ENCODE measurements around the gene RALGAPA2. TPM values are rescaled to one million over a fixed set of nuclear protein-coding genes. Genes with fewer than 3 reads are reported as not detected.

Gene RALGAPA2
- total RNA-seq, 1 experiment from 2014 or later: 10.8 TPM

GRCh38 chr20:20568604-20569205 lies 143.7 kb downstream of the RALGAPA2 start:
- BruUV-seq (replicated peaks): no TSS peak
- Histone ChIP-seq H3K4me2 (ENCODE audit: low read length) (no peak overlapping the region), H3K79me2 (ENCODE audit: insufficient read depth, low read length) (no peaks in the 10 kb centered on the region), H4K20me1 (ENCODE audit: insufficient read depth) (no peaks in the 10 kb centered on the region), H3K27ac (ENCODE audit: low read depth, low read length) (no peak overlapping the region), H3K36me3 (ENCODE audit: control insufficient read depth in 1 of 2, insufficient read depth in 2 of 2, low read length in 2 of 2) (no peaks in the 10 kb centered on the region), H2AFZ (ENCODE audit: low read depth, low read length, poor library complexity, severe bottlenecking) (no peak overlapping the region), H3K9me3 (ENCODE audit: control insufficient read depth in 1 of 2, insufficient read depth in 1 of 2, low read depth in 1 of 2, low read length in 2 of 2) (no peaks in the 10 kb centered on the region), H3K4me1 (ENCODE audit: control insufficient read depth in 1 of 2, insufficient read depth in 2 of 2, low read length in 2 of 2) (no peaks in the 10 kb centered on the region), H3K9me2 (ENCODE audit: insufficient read depth) (no peaks in the 10 kb centered on the region), H3K9ac (ENCODE audit: low read length) (no peak overlapping the region), H3K27me3 (ENCODE audit: insufficient read depth, low read length) (no peaks in the 10 kb centered on the region), H3K4me3 (replicated peaks in 1 of 2; ENCODE audit: low read depth in 1 of 2, low read length in 2 of 2) (no peak overlapping the region)
- no peak for DNase-seq (ENCODE audit: low read depth, low spot score)
- intact Hi-C loops (cut with micrococcal nuclease): loop anchor here (1.0 to 10.0 kb wide), 4 partner anchors 208 to 784 kb away; no protein-coding TSS in a partner anchor
- POLR2A ChIA-PET: no interaction called here
- RAD21 ChIA-PET (ENCODE audit: low non-redundant PET in 1 of 2, low total read pairs in 2 of 2, uncharacterized antibody in 2 of 2, unreplicated experiment in 2 of 2): no interaction called here
- ATAC-seq: no peak
- CTCF ChIA-PET: interaction anchor here (1.0 to 1.5 kb wide), 2 partner anchors 10 to 438 kb away, joined by 3 to 4 read pairs; no protein-coding TSS in a partner anchor
- TF ChIP-seq EZH2phosphoT487 (IDR thresholded peaks at IDR 0.05; ENCODE audit: borderline replicate concordance) (no peak), TCF7L2 (IDR thresholded peaks at IDR 0.05; ENCODE audit: borderline replicate concordance, extremely low read depth, insufficient read depth, insufficient read length) (no peak), RAD21 (IDR thresholded peaks at IDR 0.05; ENCODE audit: low read depth) (peak; percentile 81), POLR2AphosphoS5 (IDR thresholded peaks at IDR 0.05; ENCODE audit: low read depth, low read length) (no peak), SP1 (IDR thresholded peaks at IDR 0.05; ENCODE audit: low read depth) (no peak), CTCF (IDR thresholded peaks at IDR 0.05 in 2 of 3, conservative IDR thresholded peaks at IDR 0.05 in 1 of 3; ENCODE audit: borderline replicate concordance in 1 of 3, insufficient read depth in 1 of 3, low read depth in 2 of 3, low read length in 2 of 3) (peak; percentile 61 to 75 (median 69)), ZBTB33 (IDR thresholded peaks at IDR 0.05; ENCODE audit: extremely low read depth, insufficient replicate concordance, low read length) (no peak), JUND (IDR thresholded peaks at IDR 0.05) (no peak), FOSL1 (IDR thresholded peaks at IDR 0.05; ENCODE audit: low read depth) (no peak), MAX (IDR thresholded peaks at IDR 0.05) (no peak), YY1 (IDR thresholded peaks at IDR 0.05; ENCODE audit: extremely low read depth, insufficient replicate concordance, low read depth, low read length) (no peak), ZNF274 (IDR thresholded peaks at IDR 0.05; ENCODE audit: low read depth, low read length) (no peak), CEBPB (IDR thresholded peaks at IDR 0.05; ENCODE audit: low read depth) (no peak), SRF (IDR thresholded peaks at IDR 0.05; ENCODE audit: low read depth) (no peak)
- TF ChIP-seq, protein P1, sequence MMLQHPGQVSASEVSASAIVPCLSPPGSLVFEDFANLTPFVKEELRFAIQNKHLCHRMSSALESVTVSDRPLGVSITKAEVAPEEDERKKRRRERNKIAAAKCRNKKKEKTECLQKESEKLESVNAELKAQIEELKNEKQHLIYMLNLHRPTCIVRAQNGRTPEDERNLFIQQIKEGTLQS (IDR thresholded peaks at IDR 0.05): no peak

All from HCT116 (cell line).